CD4-positive, alpha-beta T cell treated with Interleukin-4 for 1 hour (primary cell): ENCODE results near the gene PTPRG.

ENCODE experiments used
- DNase-seq, 2 donors: peaks; one replicate each; pipeline ENCODE4 v3.0.0-alpha.2; 2020 to 2022

Gene PTPRG

GRCh38 chr3:61776390-61776789 lies 215.0 kb downstream of the PTPRG start:
- no peak for DNase-seq

DNA sequence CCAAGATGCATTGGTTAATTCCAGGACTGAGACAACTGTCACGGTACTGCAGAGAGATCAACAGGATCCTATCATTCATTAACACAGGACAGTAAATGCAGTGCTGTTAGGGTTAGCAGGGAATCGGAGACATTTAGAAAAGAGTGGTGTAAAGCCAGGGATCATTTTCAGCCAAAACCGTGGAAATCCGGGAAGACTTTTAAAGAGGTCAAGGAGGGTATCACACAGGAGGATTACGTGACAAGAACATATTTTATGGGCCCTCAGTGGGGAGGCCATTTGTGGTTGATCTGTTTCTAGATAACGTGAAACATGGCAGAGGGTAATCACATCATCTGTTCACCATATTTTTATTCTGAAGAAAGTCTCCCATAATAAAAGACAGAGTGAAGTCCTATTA lies 216.1 kb downstream of the PTPRG start:
- DNase-seq = no peak

DNA sequence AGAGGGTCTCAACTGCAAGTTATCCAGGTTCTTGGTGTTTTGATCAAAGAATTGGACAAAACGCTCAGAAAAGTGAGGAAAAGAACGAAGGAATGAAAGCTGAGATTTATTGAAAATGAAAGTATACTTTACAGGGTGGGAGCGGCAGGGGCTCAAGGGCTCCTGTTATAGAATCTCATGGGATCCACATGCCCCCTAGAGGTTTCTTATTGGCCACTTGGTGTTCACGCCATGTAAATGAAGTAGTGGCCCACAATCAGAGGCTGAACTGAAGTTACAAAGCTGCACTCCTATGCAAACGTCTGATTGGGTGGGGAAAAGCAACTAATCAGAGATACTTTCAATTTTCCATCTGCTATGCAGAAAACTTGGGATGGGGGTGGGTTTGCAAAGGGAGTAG lies 216.7 kb downstream of the PTPRG start:
- DNase-seq = no peak

GRCh38 chr3:61780016-61780415 lies 218.6 kb downstream of the PTPRG start:
- DNase-seq = no peak

DNA sequence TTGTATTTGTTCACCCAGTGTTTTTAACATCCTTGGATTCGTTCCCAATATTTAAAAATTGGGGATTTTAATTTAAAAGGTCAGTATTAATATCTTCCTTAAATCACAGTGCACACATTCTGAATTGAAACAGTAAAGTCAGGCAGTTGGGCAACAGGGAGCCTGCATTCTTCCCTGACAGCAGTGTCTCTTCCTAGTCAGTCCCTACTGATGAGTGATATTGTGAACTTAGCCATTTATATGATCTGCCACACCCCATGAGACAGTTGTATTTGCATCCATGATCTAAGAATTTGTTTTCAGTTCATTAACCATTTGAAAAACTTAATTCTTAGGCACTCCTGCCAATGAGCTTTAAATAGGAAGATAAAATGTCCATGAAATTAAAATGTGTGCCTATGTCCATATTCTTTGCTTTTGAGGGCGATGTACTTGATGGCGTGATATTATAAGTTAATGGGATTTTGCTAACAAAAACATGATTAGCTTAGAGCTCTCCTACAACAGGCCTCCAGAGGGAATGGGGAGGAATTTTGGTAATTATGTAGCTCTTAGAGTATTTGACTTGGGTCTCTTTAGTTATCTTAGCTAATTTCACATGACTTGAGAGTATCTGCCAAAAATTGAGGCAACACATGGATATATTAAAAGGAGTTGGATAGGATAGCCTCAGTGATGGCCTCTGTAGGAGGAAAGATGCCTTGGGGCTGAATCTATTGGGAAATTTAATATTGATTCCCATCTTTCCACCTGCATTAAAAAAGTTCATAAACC lies 219.3 kb downstream of the PTPRG start:
- DNase-seq = no peak

- DNase-seq = no peak
Observed at GRCh38 chr3:61783993-61784718, 222.8 kb downstream of the PTPRG start.

GRCh38 chr3:61788623-61789507 lies 227.5 kb downstream of the PTPRG start:
- DNase-seq = no peak

- DNase-seq = no peak
Observed at GRCh38 chr3:61789861-61790260, 228.5 kb downstream of the PTPRG start.

GRCh38 chr3:61790411-61790810 lies 229.0 kb downstream of the PTPRG start:
- DNase-seq = no peak

DNA sequence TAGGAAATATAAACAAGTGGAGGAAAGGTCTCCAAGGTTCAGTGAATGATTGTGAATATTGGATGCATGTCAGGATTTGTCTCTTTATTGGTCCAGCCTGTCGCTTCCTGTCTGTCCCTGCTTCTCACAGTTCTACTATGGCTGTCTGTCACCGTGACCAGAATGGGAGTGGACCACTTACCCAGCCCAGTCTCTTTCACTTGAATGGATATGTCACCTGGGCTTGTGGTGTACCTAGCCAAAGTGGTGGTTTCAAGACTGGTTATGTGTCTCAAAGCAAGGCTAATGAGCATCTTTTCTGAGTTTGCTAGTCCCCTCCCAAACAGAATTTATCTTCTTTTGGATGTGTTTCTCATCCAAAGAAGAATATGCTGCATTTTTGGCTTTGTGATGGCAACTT lies 231.7 kb downstream of the PTPRG start:
- no peak for DNase-seq

DNA sequence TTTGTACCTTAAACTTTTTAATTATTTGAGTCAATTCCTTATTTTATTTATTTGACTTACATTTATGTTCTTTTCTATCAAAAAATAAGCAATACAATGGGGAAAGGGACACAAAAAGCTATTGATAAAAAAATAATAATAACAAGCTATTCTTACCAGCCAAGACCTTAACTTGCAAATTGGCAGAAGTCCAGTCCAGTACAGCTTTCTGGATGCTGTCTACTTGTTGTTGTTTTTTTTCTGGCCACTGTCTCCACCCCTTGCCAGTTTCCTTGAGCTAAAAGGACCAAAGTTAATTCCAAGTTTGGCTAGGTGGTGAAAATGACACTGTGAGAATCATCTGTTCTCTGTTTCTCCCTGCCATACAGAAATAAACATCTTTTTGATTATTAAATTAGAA lies 232.2 kb downstream of the PTPRG start:
- no peak for DNase-seq

DNA sequence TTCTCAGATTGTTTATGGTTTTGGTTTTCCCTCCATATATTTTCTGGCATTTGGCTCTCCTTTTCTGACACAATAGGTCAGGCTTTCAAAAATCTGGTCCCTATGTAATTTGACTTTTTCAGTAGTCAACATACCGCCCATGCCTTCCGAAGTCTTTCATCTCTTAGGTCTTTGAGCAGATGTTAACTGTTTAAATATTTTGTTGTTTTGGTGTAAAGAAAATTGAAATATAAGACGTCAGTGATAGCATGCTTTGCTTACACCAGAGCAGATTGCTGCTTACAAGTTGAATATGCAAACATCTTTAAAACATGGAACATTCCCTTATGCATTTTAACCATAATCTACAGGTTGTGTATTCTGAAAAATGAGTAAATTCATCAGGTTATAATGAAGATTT lies 233.0 kb downstream of the PTPRG start:
- DNase-seq = no peak

DNA sequence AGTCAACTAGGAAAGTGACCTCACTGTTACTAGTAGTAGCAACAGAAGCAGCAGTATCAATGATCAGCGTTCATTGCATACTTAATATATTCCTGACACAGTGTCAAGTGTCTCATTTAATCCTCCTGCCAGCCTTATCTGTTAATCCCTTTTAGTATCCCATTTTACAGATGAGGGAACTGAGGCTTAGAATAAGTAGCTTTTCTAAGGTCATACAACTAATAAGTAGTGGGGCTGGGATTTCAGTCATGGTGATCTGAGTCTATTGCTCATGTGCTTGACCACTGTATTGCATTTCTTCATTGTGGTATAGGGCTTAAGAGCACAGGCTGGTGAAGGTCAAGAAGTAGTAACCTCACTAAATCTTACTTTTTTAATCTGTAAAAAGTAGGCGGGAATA lies 233.6 kb downstream of the PTPRG start:
- no peak for DNase-seq

- DNase-seq = no peak
Observed at GRCh38 chr3:61796088-61796680, 234.8 kb downstream of the PTPRG start.

DNA sequence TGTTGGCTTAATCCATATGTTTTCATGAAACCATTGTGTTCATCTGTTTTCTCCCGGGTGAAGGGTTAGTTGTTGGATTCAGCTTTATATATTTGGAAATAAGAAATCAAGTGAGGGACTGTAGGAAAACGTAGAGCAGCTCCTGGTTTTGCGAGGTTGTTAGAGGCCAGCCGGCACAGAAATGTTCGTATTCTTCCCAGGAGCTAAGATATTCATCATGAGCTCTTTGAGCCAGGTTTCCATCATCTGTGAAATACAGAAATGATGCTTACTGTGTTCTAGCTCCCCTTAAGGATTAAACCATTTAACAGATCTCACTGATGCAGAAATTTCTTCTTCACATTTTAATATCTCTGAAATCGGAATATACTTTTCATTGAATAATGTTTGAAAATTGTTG lies 235.5 kb downstream of the PTPRG start:
- no peak for DNase-seq

GRCh38 chr3:61802772-61803171 lies 241.4 kb downstream of the PTPRG start:
- no peak for DNase-seq

DNA sequence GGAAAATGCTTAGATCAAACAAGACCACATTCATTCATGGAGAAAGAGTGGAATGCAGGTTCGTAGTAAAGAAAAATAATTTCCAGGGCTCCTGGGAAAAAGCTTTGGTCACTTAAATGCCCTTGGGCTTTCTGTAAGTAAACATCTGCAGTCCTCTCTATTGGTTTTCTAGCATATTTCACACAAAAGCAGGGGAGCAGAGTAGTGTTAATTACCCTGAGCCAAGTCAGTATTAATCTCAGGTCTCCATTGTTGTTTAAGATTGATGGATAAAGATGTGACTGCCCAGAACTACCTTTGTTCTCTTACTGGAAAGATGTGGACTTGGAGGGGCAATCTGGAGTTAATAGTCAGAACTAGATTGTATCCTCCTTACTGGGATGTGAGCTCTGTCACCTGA lies 242.6 kb downstream of the PTPRG start:
- DNase-seq = no peak

GRCh38 chr3:61804782-61805181 lies 243.4 kb downstream of the PTPRG start:
- no peak for DNase-seq

- no peak for DNase-seq
Observed at GRCh38 chr3:61805510-61806080, 244.2 kb downstream of the PTPRG start.

DNA sequence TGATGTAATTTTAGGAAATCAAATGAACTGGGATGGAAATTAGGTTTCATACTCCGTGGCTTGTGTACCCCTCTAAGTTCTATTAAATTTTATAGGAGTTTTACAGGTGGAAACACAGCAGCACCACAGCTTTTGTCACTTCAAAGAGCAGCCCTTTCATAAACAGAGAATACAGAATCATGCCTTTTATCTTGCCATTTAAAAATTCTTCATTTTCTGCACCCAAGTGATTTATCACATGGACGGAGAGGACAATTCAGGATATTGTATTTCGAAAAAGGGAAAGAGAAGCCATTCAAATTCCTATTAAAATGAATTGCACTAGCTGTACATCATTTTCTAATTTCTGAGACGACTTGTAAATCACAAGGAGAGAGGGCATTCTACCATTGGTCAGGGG lies 245.4 kb downstream of the PTPRG start:
- no peak for DNase-seq

DNA sequence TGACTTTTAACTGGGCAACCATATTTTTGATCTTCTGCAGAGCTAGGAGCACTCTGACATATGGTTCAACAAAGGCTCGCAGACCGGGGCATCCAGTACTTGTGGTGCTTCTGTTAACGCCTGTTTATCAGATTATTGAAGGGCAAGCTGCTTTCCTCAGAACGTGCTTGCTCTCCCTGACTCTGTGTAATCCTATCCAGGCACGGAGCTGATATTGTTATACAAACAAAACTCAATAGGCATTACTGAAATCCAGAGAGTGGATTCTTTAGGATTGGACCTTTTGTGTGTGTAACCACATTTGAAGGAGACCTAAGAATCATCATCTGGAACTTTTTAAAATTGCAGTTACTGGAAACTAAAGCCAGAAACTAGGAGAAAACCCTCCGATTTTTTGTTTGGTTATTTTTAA lies 246.5 kb downstream of the PTPRG start:
- DNase-seq = no peak

DNA sequence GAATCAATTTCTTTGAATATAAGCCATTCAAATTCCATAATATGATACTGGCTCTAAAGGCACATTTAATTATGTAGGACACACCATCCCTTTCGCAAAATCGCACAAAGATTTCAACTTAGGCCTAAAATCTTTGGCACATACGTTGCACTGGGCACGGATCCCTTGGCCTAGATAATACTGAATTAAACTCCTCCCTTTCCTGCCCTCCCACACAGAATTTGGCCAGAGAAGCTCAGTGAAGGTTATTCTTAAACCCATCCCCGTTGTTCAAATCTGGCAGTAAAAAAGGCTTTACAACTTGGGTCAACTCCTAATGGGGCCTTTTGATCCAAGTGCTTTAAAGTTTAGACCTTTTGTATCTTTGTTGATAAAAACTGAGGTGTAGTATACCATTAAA lies 247.2 kb downstream of the PTPRG start:
- no peak for DNase-seq

DNA sequence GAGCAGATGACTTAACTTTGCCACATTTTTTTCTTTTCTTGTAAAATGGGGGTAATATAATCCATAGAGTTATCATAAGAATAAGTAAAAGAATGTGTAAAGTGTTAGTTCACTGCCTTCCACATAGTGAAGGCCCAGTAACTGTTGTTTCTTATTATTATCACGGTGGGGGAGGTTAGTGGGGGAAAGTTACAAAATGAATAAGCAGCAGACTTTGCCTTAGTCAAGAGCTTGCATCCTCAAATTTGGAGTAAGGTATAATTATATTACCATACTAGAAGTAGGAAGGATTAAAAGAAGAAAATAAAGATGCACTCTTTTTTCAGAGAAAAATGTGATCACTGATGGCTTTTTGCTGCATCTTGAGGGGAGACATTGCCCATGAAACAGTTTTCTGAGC lies 247.6 kb downstream of the PTPRG start:
- DNase-seq = no peak
